ENCODE data around the gene COX4I2. TPM values are rescaled to one million over a fixed set of nuclear protein-coding genes. Genes with fewer than 3 reads are reported as not detected.
"Not testable (repeated sequence)": the region's sequence is repeated elsewhere in the genome, so short reads cannot be mapped to it uniquely, and the experiment has no call there.

Gene COX4I2
- not detected for polyA plus RNA-seq (2013, experiment 1 of 2; ENCODE audit: insufficient read length)
- polyA plus RNA-seq (2013, experiment 2 of 2; ENCODE audit: insufficient read length): not detected

DNA sequence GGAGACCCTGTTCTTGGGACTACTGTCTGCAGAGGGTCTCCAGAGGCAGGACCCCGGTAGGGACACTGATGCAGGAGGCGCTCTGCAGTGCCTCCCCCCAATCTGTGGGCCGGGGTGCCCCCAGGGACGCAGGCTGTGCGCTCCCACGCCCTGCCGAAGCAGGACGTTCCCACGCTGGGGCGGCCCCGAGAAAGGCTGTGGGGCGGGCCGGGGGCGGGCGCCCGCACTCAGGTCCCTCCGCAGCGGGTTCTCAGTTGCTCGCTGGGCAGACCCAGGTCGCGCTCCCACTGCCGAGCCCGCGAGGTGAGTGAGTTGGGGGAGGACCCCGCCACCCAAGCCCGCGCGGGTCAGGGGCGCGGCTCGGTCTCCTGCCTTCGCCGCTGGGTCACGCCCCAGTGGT lies at the start of gene COX4I2:
TSS of gene COX4I2 (plus strand) at position 253 of the 400 bp plus-strand sequence. CDS start 1,106 bp downstream, outside the sequence.
- no peak for DNase-seq

DNA sequence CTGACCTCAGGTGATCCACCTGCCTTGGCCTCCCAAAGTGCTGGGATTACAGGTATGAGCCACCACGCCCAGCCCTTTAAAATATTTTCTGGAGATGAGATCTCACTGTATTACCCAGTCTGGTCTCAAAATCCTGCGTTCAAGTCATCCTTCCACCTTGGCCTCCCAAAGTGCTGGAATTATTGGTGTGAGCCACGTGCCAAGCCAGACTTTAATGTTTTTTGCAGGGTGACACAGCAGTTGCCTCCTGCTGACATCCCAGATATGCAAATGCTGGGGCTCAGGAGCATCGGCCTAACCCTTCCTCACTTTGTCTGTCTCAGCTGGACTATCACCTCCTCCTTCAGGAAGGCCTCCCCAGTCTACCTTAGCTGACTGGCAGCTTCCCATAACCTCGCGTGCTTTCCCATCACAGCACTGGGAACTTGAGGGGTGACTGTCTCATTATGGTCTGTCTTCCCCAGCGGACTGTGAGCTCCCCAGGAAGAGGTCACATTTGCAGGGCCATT lies 46.9 kb upstream of the COX4I2 start:
- no peak for DNase-seq

DNA sequence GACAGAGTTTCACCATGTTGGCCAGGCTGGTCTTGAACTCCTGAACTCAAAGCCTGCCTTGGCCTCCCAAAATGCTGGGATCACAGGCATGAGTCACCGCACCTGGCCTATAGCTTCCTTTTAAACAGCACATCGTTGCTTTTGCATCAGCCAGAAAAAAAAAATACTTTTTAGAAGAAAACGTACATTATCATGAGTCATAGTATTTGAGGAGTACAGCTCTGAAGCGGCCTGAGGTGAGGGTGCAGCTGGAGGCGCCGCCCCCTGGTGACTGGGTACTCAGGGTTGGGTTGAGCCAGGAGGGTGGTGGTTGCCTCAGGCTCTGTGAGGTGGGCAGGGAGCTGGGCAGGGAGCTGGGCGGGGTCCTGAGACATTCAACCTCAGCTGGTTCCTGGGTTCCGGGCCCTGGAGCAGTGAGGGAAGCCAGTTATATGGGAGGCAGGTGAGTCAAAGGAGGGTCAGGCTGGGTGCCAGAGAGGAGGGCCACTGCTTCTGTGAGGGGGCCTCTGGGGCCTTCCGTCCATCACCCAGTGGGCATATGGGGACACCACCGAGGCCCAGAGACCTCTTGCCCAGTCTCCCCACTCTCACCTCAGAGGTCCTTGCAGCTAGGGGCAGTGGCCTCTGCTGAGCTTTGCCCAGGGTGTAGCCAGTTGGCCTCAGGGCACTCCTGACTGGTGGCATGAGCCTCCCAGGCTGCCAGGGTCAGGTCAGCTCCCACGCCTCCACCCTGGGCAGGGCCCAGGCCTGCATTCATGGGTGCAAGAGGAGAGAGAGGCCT lies 44.3 kb upstream of the COX4I2 start:
- peak; percentile 70 for DNase-seq

DNA sequence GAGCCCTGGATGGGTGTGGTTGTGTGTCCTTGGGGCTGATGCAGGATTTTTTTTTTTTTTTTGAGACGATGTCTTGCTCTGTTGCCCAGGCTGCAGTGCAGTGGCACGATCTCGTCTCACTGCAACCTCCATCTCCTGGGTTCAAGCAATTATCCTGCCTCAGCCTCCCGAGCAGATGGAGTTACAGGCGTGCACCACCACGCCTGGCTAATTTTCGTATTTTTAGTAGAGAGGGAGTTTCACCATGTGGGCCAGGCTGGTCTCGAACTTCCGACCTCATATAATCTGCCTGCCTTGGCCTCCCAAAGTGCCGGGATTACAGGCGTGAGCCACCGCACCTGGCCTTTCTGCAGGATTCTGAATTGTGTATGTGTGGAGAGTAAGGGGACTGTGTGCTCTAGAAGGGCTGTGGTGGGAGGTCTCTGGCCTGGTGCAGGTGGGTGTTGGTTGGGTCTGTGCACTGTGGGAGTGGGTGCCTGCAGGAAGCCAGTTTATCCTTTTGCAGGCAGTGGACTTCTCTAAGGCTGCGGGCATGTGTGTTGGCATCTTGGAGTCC lies 43.6 kb upstream of the COX4I2 start:
- no peak for DNase-seq

DNA sequence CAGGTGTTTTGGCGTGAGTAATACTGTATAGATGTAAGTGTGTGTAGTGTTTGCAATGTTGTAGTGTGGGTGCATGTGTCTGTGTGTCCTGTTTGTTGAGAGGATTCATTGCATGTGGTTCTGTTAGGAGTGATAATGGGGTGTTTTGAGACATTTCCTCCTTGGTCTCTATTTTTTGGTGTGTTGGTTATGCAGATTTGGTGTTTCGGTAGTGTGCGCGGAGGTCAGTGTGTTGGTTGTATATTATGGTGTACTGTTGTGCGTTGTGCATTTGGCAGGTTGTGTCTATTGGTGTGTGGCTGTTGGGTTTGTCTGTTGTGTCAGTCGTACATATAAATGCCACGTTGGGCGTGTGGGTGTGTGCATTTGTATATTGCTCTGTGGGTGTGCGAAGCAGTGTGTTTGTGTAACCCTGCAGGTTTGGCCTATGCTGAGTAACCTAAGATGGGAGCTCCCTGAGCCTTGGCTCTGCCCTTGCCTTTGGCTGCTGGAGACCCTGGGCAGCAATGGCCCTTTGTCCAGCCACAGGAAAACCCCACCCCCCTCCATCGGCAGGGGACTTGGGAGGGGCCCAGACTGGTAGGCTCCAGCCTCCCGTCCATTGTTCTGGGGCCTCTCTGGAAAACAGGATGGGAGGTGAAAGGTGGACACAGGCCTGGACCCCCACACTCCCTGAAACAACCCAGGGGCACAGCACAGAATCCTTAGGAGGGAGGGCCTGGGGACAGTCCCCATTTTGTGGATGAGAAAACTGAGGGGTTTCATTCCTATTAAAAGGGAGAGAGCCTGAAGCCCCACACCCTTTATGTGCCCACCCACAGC lies 42.9 kb upstream of the COX4I2 start:
- no peak for DNase-seq

DNA sequence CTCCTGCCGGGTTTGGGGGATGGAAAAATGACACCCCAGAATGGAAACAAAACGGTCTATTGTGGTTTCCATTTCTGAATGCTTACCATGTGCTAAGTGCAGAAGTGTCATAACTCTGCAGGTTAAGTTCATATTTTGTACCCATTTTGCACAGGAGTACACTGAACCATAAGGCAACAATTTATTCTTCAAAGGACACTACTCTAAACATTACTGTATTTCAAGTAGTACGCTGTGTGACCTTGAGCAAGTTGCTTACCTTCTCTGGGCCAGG lies 42.4 kb upstream of the COX4I2 start:
- DNase-seq: no peak

DNA sequence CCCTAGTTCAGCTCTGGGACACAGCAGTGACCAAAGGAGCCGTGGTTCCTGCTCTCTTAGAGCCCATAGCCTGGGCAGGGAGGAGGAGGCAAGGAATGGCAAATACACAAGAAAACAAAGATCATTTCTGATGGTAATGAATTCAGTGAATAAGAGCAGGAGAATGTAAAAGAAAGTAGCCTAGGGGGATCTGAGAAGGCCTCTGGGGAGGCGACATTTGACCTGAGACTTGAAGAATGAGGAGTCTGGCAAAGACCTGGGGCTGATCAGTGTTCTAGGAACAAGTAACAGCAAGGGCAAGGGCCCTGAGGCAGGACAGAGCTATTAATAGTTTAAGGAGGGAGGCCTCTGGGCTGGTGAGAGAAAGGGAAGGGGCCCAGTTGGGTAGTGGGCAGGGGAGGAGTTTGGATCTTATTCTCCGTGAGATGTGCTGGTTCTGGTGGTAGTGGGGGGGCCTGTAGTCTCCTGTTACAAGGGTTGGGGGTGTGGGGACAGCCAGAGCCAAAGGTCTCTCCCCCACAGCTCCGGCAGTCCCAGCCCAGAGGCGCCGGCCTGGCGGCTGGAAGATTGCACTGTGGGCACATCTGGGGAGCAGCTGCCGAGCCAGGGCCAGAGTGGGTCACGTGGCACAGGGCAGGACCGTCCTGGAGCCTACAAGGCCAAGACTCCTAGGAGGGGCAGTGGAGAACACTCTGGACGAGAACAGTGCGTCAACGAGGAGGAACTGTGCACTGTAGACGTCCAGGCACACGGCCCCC lies 41.9 kb upstream of the COX4I2 start:
- DNase-seq: peak; percentile 83

DNA sequence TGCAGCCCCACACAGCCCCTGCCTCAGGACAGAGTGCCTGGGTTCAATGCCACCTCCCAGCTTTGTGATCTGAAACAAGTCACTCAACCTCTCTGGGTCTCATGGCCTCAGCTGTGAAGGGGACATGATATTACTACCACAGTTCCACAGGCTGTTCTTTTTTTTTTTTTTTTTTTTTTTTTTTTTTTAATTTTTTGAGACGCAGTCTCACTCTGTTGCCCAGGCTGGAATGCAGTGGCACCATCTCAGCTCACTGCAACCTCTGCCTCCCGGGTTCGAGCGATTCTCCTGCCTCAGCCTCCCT lies 41.3 kb upstream of the COX4I2 start:
- not testable (repeated sequence) for DNase-seq

DNA sequence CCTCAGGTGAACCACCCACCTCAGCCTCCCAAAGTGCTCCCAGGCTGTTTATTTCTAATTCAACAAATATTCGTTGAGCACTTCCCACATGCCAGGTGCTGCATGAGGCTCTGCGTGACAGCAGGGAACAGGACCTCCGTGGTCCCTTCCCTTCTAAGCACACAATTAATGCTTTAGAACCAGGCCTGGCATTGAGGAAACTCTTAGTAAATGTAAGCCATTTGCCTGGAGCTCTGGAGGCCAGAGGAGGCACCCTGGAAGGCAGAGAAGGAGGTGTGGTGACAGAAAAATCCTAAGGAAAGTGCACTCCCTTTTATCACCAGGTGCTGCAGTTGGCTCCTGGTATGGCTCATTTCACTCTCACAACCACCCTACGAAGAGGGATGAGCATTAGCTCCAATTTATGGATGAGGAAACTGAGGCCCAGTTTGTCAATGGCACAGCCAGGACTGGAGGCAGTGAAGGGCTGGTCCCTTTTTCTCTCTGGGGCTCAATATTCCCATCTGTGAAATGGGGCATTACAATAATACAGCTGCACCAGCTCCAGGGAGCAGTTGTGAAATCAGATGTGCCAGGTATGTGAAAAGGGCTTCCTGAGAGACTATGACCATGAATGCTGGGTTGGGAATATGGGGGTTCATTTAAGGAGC lies 40.8 kb upstream of the COX4I2 start:
- DNase-seq: no peak

DNA sequence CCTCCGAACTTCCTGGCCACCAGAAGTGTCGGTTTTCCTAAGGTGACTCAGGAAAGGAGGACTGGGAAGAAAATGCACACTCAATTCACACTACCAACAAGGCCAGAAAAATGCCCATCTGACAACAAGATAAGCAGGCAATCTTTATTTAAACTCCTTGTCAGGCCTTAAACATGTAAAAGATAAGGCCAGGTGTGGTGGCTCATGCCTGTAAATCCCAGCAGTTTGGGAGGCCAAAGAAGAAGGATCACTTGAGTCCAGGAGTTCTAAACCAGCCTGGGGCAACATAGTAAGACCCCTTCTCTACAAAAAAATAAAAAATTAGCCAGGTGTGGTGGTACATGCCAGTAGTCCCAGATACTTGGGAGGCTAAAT lies 40.2 kb upstream of the COX4I2 start:
- no peak for DNase-seq

DNA sequence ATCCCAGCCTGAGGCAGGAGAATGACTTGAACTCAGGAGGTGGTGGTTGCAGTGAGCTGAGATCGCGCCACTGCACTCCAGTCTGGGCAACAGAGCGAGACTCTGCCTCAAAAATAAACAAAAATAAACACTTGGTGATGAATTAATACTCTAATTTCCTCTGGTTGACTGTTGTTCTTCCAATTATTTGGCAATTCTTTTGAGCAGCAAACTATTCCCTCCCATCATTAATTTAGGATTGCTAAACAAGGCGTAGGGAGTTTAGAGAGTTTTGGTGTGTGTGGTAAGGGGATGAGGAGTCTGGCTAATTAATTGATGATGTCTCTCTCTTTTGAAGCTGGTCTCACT lies 35.3 kb upstream of the COX4I2 start:
- no peak for DNase-seq

DNA sequence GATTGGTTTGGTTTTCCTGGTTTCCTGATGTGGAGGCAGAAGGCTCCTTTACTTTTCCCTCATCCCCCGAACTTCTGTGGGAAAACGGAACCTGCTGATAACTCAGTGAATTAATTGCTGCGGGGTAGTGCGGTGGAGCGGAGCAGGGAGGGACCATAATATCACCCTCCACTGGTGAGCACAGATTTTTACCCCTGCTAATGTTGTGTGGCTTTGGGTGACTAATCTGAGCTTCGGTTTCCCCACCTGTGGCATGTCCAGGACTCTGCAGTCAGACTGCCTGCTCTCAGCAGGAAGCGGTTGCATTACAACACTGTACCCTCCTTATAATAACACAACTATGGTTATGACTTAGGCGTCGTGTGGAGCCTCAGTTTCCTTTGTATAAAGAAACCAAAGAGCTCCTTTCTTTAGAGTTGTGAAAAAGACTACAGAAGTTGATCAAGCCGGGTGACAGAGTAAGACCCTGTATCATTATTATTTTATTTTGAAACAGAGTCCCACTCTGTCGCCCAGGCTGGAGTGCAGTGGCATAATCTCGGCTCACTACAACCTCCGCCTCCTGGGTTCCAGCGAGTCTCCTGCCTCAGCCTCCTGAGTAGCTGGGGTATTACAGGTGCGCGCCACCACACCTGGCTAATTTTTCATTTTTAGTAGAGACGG lies 34.8 kb upstream of the COX4I2 start:
- peak; percentile 72 for DNase-seq

DNA sequence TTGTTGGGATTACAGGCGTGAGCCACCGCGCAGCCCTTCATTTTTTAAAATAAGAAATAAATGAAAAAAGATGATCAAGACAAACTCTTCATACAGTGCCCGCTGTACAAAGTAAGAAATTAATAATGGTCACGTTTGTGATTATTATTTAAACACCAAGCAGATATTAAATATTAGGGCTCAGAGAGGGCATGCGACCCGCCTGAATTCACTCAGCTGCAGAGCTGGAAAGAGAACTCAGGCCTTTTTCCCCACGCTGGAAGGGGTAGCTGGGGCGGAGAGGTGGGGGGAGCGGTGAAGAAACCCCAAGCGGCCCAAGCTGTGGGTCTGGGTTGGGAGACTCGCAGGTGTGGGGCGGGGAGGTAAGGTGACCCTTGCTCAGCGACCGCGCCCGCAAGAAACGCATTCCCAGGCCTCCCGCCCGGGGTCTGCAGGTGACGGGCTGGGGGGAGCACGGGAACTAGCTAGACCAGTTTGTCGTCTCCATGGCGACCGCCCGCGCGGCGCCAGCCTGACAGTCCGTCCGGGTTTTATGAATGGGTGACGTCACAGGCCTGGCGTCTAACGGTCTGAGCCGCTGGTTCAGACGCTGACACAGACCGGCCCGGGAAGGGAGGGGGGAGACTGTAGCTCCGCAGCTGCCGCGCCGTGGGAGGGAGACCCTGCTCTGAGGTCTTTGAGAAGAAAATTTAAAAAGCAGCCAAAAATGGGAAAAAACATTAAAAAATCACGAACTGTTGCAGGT lies 33.7 kb upstream of the COX4I2 start:
- peak; percentile 94 for DNase-seq

DNA sequence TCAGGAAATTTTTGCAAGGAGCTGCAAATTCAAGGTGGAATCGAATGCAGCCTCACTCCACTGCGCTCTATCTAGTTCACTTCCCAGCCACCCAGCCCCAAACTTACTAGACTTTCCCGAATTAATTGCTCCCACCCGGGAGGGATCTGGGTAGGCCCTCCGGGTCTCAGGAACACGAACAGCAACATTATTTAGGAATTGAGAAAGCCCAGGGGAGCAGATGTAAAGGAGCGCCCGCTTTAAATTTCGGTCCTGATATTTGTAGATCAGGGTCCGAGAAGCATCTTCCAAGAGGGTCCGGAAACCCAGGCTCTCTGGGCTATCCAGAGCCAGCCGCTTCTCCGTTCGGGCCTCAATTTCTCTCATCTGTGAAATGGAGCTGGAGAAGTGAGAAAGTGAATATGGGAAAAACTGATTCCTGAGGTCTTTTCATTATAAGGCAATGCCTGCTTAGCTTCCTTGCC lies 33.1 kb upstream of the COX4I2 start:
- no peak for DNase-seq

DNA sequence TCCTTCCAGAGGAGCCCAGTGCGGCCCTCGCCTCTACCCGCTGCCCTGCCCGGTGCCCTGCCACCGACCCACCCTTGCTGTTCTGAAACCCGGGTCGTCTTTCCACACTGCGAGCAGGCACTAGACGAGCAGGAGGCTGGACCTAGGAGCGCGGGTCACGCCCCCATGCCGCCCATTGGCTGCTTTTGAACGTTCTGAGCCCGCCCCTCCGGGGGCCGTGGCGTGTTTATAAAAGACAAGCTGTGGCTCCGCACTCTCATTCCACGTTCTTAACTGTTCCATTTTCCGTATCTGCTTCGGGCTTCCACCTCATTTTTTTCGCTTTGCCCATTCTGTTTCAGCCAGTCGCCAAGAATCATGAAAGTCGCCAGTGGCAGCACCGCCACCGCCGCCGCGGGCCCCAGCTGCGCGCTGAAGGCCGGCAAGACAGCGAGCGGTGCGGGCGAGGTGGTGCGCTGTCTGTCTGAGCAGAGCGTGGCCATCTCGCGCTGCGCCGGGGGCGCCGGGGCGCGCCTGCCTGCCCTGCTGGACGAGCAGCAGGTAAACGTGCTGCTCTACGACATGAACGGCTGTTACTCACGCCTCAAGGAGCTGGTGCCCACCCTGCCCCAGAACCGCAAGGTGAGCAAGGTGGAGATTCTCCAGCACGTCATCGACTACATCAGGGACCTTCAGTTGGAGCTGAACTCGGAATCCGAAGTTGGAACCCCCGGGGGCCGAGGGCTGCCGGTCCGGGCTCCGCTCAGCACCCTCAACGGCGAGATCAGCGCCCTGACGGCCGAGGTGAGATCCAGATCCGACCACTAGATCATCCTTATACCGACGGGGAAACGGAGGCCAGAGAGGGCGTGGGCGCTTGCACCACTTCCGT lies 32.4 kb upstream of the COX4I2 start, which contains the start of gene ID1:
TSS of gene ID1 (plus strand) at position 259 of the 871 bp plus-strand sequence. CDS start at position 358, 99 bp downstream.
- peak; percentile 94 for DNase-seq

DNA sequence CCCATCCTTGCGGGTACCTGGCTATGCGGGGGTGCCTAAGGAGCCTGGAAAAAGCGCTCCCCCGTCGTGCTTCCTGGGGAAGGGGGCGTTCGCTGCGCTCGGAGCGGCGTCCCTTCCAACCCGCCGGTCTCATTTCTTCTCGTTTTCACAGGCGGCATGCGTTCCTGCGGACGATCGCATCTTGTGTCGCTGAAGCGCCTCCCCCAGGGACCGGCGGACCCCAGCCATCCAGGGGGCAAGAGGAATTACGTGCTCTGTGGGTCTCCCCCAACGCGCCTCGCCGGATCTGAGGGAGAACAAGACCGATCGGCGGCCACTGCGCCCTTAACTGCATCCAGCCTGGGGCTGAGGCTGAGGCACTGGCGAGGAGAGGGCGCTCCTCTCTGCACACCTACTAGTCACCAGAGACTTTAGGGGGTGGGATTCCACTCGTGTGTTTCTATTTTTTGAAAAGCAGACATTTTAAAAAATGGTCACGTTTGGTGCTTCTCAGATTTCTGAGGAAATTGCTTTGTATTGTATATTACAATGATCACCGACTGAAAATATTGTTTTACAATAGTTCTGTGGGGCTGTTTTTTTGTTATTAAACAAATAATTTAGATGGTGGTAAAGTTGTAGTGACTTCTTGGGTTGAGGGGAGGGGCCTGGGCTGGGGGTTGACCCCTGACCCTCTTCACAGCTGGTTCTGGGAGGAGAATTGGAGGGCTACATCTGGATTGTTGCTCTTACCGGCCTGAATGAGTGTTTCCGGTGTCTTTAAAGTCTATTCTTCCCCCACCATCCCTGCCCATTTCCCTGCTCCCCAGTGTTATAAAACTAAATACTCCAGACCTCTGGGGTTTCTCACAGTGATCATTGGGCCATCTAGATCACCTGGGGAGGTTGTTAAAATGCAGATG lies 31.6 kb upstream of the COX4I2 start:
- DNase-seq: peak; percentile 28

DNA sequence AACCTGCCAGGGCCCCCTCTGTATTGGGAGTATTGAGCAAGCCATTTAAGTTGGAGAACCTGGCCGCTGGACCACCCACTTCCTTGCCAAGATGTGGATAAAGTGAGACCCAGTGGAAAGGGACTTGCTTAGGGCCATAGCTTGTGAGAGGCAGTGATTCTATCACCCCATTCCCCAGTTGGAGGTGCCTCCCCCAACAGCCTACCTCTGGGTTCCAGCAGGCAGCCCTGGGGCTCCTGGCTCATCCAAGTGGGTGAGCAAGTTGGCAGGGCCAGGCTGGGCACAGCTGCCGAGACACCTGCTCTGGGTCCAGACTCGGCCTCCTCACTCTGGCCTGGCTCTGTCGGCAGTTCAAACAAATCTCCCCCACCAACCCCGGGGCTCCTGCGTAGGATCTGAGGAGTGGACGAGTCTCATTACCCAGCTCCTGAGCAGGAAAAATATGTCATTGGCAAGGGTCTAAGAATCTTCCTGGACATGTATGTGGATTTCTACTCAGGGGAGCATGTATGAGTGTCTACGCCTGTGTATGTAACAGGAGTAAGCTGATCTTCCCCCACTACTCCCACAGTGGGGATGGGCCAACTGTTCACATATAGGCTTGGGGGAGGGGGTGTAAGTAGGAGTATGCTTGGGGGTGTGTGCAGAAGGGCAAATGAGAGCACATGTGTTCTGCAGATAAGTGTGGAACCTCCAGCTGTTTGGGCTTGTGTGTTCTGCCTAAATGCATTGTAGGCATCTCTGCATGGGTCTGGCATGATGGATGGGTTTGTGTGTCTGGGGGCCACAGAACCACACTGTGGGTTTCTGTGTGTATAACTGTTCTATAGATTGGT lies 30.7 kb upstream of the COX4I2 start:
- peak; percentile 30 for DNase-seq
